Right renal pelvis (tissue), 4 donors: ENCODE data around the gene HOXC12. TPM values are rescaled to one million over a fixed set of nuclear protein-coding genes. Genes with fewer than 3 reads are reported as not detected.

Experiments used
- DNase-seq, 4 donors: peaks; one replicate each; pipeline ENCODE4 v3.0.0-alpha.2; 2013; ENCODE audit warnings: low read depth in 4 of 4, low spot score in 3 of 4, missing footprints in 1 of 4
- polyA plus RNA-seq, 4 donors: library from polyadenylated mRNA; unstranded; fragments of 120-200 nt; gene quantifications; one replicate each; pipeline ENCODE4 v1.2.1, GENCODE V29; 2013; ENCODE audit not compliant: insufficient read length in 4 of 4

The HOXC12 gene
- polyA plus RNA-seq, 4 donors = 0.03 TPM; not detected in 3

- DNase-seq = no peak
Observed at GRCh38 chr12:53955776-53956250, 1.1 kb downstream of the HOXC12 start.

DNA sequence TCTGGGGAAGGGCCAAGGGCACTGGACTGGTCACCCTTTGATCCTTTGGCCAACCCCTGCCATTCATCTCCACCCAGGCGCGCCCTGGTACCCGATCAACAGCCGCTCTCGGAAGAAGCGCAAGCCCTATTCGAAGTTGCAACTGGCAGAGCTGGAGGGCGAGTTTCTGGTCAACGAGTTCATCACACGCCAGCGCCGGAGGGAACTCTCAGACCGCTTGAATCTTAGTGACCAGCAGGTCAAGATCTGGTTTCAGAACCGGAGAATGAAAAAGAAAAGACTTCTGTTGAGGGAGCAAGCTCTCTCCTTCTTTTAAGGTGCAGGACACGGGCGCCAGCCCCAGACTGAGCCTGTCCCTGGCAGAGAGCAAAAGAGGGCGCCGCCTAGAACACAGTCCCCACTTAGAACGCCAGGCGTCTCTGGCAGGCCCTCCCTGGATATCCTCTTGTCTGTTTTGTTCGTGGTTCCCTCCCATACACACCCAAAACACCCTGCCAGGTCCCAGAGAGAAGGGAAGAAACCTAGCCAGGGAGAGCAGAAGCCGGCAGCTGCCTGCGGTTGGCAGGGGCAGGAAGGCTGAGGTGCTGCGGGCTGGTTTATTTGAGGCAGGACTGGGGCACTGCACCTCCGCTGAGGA, 1.7 kb downstream of the HOXC12 start:
- no peak for DNase-seq

- DNase-seq = no peak
Observed at GRCh38 chr12:53956914-53957536, 2.3 kb downstream of the HOXC12 start.

DNA sequence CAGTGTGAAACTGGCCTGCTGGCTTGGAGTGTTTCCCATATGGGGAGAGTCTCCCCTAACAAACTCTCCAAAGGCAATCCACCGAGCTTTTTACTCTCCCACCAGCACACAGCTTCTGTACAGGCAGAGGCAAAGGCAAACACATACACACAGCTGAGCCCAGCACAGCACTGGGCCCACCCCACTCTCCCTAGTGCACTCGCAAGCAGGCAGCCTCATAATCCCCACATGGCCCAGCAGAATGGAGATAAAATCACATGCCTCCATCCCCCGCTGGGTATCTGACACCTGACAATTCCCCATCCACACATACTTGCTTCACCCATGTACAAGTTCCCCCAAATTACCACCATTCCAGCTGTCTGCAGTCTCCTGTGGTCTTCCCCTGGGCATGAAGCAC, 3.4 kb downstream of the HOXC12 start:
- no peak for DNase-seq

DNA sequence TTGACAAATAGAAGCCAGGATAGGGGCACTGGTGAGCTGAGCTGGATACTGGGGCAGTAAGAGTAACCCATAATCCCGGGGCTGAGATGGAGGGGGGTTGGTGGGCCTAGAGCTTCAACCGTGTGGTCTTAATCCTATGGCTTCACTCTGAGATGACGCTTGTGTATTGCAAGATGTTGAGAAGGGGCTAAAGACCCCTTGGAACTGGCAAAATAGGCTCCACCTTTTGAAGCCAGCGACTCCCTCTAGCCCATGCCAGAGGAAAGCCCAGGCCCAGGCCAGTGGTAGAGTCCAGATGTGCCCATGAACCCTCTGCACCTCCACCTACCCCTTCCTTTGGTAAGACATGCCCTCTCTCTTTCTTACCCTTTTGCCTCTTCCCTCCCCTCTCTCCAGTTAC, 4.6 kb downstream of the HOXC12 start:
- DNase-seq = no peak

GRCh38 chr12:53960187-53961024, 5.7 kb downstream of the HOXC12 start:
- no peak for DNase-seq

DNA sequence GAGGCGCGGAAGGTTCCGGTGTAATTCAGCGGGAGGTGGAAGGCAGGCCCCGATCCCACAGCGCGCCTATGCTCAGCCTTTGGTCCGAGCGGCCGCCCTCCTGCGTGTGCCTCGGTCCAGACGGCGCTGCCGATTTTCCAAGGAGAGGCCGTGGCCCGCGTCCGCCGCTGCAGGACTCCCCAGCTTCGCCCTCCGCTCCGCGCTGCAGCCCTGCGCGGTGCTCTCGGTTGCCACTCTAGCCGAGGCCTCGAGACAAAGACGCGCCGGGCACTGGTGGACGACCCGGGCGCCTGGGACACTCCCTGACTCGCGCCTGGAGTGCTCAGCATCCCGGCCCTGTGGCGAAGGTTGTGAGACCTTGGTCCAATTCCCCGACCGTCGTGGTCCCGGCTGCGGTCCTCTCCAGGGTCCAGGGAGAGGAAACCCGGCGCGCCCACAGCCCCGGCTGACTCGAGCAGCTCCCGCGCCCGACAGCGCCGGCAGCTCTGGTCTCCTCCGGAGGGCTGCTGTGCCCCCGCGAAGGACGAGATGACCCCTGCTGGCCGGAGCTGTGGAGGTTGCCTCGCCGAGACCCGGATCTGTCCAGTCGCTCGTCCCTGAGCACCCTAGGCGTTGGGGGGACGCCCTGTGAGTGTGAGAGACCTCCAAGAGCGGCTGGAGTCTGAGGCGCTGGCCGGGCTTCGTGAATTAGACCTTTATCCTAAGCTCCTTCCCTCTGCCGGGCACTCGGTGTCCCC, 6.5 kb downstream of the HOXC12 start:
- DNase-seq = no peak

DNA sequence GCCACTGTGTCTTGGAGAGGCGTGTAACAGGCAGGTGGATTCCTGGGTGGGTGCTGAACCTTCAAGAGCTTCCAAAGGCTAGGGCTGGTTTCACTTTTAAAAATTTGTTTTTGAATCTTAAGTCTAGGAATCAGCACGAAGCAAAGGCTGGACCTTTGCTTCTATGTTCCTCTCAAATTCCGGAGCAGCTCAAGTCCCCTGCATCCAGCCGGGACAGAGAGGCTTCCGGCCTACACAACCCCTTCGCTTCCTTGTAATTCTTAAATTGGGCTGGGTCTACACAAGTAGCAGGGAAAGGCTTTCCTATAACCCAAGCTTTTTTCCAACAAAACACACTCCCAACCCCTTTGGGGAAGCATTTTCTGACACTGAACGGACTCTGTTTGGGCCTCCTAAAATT, 8.3 kb downstream of the HOXC12 start:
- no peak for DNase-seq

GRCh38 chr12:53963434-53964314, 9.0 kb downstream of the HOXC12 start:
- DNase-seq = no peak

GRCh38 chr12:53964315-53964713, 9.6 kb downstream of the HOXC12 start:
- no peak for DNase-seq

DNA sequence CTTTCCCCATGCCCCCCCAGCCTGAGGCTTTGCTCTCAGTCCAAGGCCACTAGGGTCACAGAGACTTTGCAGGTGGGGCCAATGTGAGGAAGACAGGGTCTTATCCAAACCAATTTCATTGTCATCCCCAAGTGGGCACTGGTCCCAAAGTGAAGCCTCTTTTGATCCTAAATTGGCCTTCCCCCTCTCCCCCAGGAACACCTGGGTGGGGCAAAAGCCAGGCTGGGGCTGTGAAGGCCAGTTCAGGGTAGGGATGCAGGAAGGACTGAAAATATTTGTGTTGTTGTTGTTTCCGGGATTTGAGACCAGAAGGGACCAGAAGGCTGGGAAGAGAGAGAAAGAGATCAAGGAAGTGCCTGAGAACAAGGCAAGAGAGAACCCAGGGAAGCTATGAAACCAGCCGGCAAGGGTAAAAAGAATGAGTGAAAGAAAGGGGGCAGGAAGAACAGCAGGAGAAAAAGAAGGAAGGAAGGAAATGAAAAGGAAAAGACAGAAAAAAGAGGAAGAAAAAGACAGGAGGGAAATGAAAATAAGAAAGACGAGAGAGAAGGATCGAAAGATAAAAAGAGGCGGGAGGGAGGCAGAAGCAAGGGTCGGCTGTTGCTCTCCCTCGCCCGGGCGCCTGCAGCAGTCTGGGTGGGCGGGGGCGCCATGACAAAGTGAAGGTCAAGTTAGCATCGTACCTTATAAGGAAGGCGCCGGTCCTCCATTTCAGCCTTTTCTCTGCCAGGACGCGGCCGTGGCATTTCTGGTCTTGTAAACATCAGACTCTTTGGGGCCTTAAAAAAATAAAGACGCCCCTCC, 10.8 kb downstream of the HOXC12 start:
- DNase-seq = no peak

DNA sequence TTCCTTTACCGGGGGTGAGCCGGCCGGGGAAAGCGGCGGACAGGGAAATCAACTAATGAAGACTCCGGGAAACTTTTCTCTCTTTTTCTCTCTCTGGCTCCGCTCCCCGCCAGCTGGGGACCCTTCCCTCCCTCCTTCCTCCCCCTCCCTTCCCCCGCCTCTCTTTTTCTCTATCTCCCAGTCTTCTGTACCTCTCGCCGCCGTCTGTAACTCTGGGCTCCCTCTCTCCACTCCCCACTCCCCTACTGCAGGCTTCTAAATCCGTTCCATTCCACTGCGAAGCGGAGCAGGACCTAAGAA, 11.3 kb downstream of the HOXC12 start:
- no peak for DNase-seq

- DNase-seq = no peak
Observed at GRCh38 chr12:53966385-53967133, 11.9 kb downstream of the HOXC12 start.

- no peak for DNase-seq
Observed at GRCh38 chr12:53967421-53967925, 12.8 kb downstream of the HOXC12 start.

DNA sequence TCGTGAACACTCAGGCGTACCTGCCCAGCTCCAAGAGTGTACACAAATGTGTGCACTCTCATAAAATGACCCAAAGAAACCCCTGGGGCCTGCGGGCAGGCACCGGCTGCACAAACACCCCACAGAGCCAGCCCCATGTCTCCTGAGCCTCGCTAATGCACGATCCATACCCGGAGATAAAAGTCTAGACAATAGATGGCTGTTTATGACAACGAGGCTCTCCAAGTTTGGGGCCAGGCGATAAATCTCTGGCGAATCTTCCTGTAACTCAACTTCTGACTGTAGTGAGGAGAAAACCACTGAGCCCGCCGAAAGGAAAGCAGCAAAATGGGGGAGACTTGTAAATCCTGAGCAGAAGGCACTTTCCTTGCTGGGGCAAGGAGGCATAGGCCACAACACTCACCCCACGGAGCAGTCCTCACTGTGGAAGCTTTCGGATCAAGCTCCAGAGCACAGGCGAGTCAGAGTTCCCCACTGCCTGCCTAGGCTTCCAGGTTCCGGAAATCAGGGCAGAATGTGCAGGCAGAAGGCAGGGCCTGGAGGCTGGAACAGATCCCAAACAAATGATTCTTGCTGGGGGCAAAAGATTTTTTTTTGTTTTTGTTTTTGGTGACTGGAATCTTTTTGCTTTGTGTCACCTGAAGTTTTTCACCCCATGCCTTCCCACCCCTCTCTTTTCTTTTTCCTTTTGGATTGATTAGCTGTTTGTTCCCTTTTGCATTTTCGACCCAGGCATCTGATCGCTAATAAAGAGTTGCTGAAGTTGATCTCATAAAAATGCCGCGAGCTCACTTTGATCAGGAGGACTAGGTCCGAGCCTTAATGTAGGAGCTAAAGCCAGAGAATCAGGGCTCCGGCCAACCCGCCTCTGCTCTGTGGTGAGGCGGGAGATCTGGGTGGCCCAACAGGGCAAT, 13.8 kb downstream of the HOXC12 start:
- DNase-seq = no peak

GRCh38 chr12:53969588-53970259, 15.0 kb downstream of the HOXC12 start:
- DNase-seq = no peak

- DNase-seq = no peak
Observed at GRCh38 chr12:53970451-53970850, 15.7 kb downstream of the HOXC12 start.
